Endodermal cell (in vitro differentiated cells): ENCODE results near the gene BAZ1B. TPM values are rescaled to one million over a fixed set of nuclear protein-coding genes. Genes with fewer than 3 reads are reported as not detected.
"Not testable (repeated sequence)": the region's sequence is repeated elsewhere in the genome, so short reads cannot be mapped to it uniquely, and the experiment has no call there.

Experiments used
- DNase-seq: peaks from one replicate; pipeline ENCODE4 v3.0.0-alpha.2; 2017
- H3K27ac ChIP-seq: 2 replicates; pipeline ENCODE4 v1.5.1; 2013; ENCODE audit warnings: mild to moderate bottlenecking, low read depth, low read length, moderate library complexity
- H3K27me3 ChIP-seq: 2 replicates; pipeline ENCODE4 v1.6.1; 2013; ENCODE audit warnings: mild to moderate bottlenecking, low read length, moderate library complexity; ENCODE audit not compliant: insufficient read depth, control insufficient read depth, poor library complexity, severe bottlenecking
- H3K36me3 ChIP-seq: 2 replicates; pipeline ENCODE4 v1.7.0; 2013; ENCODE audit warnings: mild to moderate bottlenecking, low read length, moderate library complexity; ENCODE audit not compliant: control insufficient read depth, insufficient read depth
- H3K4me1 ChIP-seq: one replicate; pipeline ENCODE4 v1.7.0; 2013; ENCODE audit warnings: low read length; ENCODE audit not compliant: control insufficient read depth, insufficient read depth
- H3K4me3 ChIP-seq: 2 replicates; pipeline ENCODE4 v1.5.1; 2013; ENCODE audit warnings: mild to moderate bottlenecking, low read length, moderate library complexity
- H3K9ac ChIP-seq: 2 replicates; pipeline ENCODE4 v1.6.1; 2013; ENCODE audit warnings: mild to moderate bottlenecking, low read length, moderate library complexity; ENCODE audit not compliant: poor library complexity, severe bottlenecking; ENCODE audit errors: extremely low read depth
- H3K9me3 ChIP-seq: 2 replicates; pipeline ENCODE4 v1.6.1; 2013; ENCODE audit warnings: mild to moderate bottlenecking, low read length, moderate library complexity; ENCODE audit not compliant: control insufficient read depth
- H3K27ac Mint-ChIP-seq: 2 replicates; pipeline ENCODE4 v1.8.0; 2020; ENCODE audit warnings: mixed read lengths
- H3K27me3 Mint-ChIP-seq: 2 replicates; pipeline ENCODE4 v1.8.0; 2021; ENCODE audit warnings: mild to moderate bottlenecking, mixed read lengths; ENCODE audit not compliant: insufficient read depth
- H3K36me3 Mint-ChIP-seq: 2 replicates; pipeline ENCODE4 v1.8.0; 2020; ENCODE audit warnings: low read depth, mixed read lengths
- H3K4me1 Mint-ChIP-seq: 2 replicates; pipeline ENCODE4 v1.8.0; 2020; ENCODE audit warnings: mixed read lengths
- H3K4me3 Mint-ChIP-seq: 2 replicates; pipeline ENCODE4 v1.8.0; 2020; ENCODE audit warnings: mild to moderate bottlenecking, moderate library complexity, mixed read lengths
- H3K9me3 Mint-ChIP-seq: 2 replicates; pipeline ENCODE4 v1.8.0; 2020; ENCODE audit warnings: mild to moderate bottlenecking, mixed read lengths
- WGBS, 2 experiments: methylation state at CpG; one replicate each; pipeline versions ENCODE4 v1.1.5 to v1.1.7; 2013; ENCODE audit warnings: missing lambda C conversion rate in 2 of 2, mixed read lengths in 1 of 2; ENCODE audit not compliant: insufficient coverage in 1 of 2, insufficient read length in 1 of 2; 5-methylcytosine and 5-hydroxymethylcytosine counted together
- total RNA-seq, 2 donors: library from RNA; stranded (reverse); fragmentation: NEBNext Ultra II Directional in 1 of 2; extraction: Animal tissue kit (Norgen Biotek cat#: 25700) in 1 of 2; gene quantifications; 2 replicates in 1 of 2; 3 replicates in 1 of 2; pipeline ENCODE4 v1.2.1, GENCODE V29; 2021
- TF ChIP-seq, protein P1 (sequence below): fragments of 200-600 bp; sonication (generic); conservative IDR thresholded peaks from 2 replicates; pipeline ENCODE4 v1.5.0; 2021; ENCODE audit warnings: antibody characterized with exemption, mild to moderate bottlenecking

Gene BAZ1B
- total RNA-seq, 2 donors from 2014 or later, result 66.4 to 72.1 TPM

DNA sequence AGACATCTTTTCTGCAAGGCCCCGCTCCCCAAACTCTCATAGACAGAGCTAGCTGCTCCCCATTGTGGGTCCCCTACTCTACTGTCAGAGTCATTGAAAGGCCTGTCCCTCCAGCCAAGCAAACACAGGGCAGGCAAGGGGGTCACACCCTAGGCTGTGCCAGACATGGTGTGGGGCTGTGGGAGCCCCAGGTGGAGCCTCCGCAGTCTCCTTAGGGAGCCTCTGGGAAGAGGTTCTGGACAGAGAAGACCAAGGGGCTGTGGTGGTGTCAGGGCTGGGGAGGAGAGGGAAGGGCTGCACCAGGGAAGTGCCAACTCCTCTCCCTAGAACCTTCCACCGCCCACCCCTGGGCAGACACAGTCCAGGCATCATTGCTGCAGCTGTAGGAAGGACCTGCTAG lies 117.2 kb downstream of the BAZ1B start:
- H3K9ac ChIP-seq, H3K4me1 ChIP-seq, H3K27ac ChIP-seq, H3K36me3 Mint-ChIP-seq, H3K4me3 Mint-ChIP-seq, DNase-seq, H3K36me3 ChIP-seq, H3K27me3 Mint-ChIP-seq, H3K9me3 Mint-ChIP-seq, H3K27ac Mint-ChIP-seq, H3K9me3 ChIP-seq, H3K4me1 Mint-ChIP-seq, H3K27me3 ChIP-seq, H3K4me3 ChIP-seq: not testable (repeated sequence)
- 96% methylated on average over 3 of the region's 3 CpGs; no CpG with 5 or more reads in 1 of the 2 experiments for WGBS, 2 experiments

DNA sequence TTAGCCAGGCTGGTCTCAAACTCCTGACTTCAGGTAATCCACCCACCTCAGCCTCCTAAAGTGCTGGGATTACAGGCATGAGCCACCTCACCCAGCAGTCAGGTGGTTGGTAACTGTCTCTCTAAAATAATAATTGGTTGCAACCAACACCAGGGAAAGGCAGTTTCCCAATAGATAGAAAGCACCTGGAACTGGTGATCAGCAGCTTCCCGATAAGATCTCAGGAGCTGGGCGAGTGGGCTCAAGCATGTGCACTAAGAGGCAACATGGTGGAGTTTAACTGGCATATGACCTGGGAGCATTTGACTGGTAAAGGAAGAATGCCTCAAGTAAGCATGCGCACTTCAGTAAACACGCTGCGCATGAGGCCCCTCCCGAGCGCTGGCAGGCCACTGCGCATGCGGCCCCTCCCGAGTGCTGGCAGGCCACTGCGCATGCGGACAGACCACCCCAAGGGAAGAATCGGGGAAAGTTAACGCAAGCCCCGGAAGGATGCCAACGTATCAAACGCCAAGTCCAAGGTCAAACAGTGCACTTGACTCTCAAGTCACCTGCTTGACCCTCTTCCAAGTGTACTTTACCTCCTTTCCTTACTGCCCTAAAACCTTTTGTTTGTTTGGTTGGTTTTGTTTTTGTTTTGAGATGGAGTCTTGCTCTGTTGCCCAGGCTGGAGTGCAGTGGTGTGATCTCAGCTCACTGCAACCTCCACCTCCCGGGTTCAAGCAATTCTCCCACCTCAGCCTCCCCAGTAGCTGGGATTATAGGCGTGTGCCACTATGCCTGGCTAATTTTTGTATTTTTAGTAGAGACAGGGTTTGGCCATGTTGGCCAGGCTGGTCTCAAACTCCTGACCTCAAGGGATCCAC lies 122.7 kb downstream of the BAZ1B start:
- H3K27ac Mint-ChIP-seq, DNase-seq, H3K27me3 Mint-ChIP-seq, H3K4me3 Mint-ChIP-seq, H3K27ac ChIP-seq, H3K9me3 Mint-ChIP-seq, H3K9me3 ChIP-seq, H3K36me3 ChIP-seq, H3K27me3 ChIP-seq, H3K4me1 Mint-ChIP-seq, H3K9ac ChIP-seq, H3K4me1 ChIP-seq, H3K36me3 Mint-ChIP-seq, H3K4me3 ChIP-seq: not testable (repeated sequence)
- WGBS, 2 experiments, result 42 to 62% methylated on average over 14 to 18 of the region's 19 CpGs

DNA sequence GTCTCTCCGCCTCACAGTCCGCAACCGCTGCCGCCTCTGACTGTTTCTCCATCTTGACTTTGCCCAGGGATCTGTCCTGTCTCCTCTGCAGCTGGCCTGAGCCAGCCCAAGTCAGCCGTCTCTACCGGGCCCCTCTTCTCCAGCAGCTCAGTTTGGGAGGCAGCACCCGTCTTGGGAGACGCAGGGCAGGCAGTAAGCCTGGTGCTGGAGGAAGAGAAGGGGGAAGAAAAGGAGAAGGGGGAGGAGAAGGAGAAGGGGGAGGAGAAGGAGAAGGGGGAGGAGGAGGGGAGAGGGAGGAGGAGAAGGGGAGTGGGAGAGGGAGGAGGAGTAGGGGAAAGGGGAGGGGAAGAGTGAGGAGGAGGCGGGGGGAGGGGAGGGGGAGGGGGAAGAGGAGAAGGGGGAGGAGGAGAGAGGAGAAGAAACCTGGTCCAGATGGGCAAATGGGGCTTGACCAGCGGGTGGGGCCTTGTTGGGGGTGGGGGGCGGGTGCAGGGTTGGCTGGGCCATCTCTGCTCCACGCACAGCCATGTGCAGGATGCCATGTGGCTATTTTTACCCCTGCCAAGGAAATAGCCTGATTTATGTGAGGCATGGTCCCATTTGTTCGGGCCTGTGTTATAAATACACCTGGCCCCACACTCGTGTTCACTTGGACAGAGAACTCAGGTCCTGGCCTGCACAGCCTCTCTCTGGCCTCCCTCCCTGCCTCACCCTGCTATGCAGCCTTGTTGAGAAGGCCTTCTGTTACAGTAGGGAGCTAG lies 124.4 kb downstream of the BAZ1B start:
- TF ChIP-seq, protein P1, sequence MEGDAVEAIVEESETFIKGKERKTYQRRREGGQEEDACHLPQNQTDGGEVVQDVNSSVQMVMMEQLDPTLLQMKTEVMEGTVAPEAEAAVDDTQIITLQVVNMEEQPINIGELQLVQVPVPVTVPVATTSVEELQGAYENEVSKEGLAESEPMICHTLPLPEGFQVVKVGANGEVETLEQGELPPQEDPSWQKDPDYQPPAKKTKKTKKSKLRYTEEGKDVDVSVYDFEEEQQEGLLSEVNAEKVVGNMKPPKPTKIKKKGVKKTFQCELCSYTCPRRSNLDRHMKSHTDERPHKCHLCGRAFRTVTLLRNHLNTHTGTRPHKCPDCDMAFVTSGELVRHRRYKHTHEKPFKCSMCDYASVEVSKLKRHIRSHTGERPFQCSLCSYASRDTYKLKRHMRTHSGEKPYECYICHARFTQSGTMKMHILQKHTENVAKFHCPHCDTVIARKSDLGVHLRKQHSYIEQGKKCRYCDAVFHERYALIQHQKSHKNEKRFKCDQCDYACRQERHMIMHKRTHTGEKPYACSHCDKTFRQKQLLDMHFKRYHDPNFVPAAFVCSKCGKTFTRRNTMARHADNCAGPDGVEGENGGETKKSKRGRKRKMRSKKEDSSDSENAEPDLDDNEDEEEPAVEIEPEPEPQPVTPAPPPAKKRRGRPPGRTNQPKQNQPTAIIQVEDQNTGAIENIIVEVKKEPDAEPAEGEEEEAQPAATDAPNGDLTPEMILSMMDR, result no peak
- H3K4me3 Mint-ChIP-seq, result peak overlapping the region; percentile 55
- Histone ChIP-seq H3K27ac (peak overlapping the region; percentile 41), H3K9ac (peak overlapping the region; percentile 8), H3K4me1 (no peaks in the 10 kb centered on the region), H3K4me3 (peak overlapping the region; percentile 71), H3K36me3 (no peaks in the 10 kb centered on the region), H3K27me3 (no peaks in the 10 kb centered on the region), H3K9me3 (no peaks in the 10 kb centered on the region)
- DNase-seq, result peak; percentile 81
- 44 to 64% methylated on average over 6 to 13 of the region's 14 CpGs for WGBS, 2 experiments
- H3K4me1 Mint-ChIP-seq, result peaks cover 4% of the 10 kb centered on the region
- H3K27me3 Mint-ChIP-seq, result peaks cover 2% of the 10 kb centered on the region
- H3K36me3 Mint-ChIP-seq, result no peaks in the 10 kb centered on the region
- H3K9me3 Mint-ChIP-seq, result no peaks in the 10 kb centered on the region
- peak overlapping the region; percentile 12 for H3K27ac Mint-ChIP-seq
